HepG2 (cell line): ENCODE results near the gene ANKRD35. TPM values are rescaled to one million over a fixed set of nuclear protein-coding genes. Genes with fewer than 3 reads are reported as not detected.

Experiments
- AGO2 ChIP-seq: fragments of 200-400 bp; formaldehyde crosslinking; optimal IDR thresholded peaks from 2 replicates; pipeline ENCODE3; 2017; ENCODE audit warnings: mild to moderate bottlenecking, low read depth, low read length, moderate library complexity
- AHR ChIP-seq: IDR thresholded peaks from 2 replicates; pipeline ENCODE4 v1.6.1; 2018; ENCODE audit warnings: missing genetic modification reagents, missing compliant biosample characterization
- ATF7-NPFF ChIP-seq: sonication (generic); formaldehyde crosslinking; IDR thresholded peaks from 2 replicates; pipeline ENCODE4 v1.8.1; 2023; ENCODE audit warnings: mild to moderate bottlenecking, low read depth, missing genetic modification reagents, moderate library complexity
- HNF1A ChIP-seq, 2 experiments: sonication (generic) in 1 of 2; formaldehyde crosslinking in 1 of 2; IDR thresholded peaks; 2 replicates each; pipeline versions ENCODE4 v1.4.0 to v1.6.1; 2016 to 2020; ENCODE audit warnings: borderline replicate concordance in 1 of 2, low read depth in 1 of 2, mild to moderate bottlenecking in 1 of 2, missing genetic modification reagents in 1 of 2
- HNF4G ChIP-seq, 2 experiments: sonication (generic) in 1 of 2; formaldehyde crosslinking in 1 of 2; IDR thresholded peaks; 2 replicates each; pipeline versions ENCODE4 v1.4.0 to v1.6.1; 2011 to 2020; ENCODE audit warnings: borderline replicate concordance in 2 of 2, low read depth in 2 of 2, mild to moderate bottlenecking in 2 of 2, low read length in 1 of 2, missing genetic modification reagents in 1 of 2, moderate library complexity in 1 of 2
- HOXA3 ChIP-seq: sonication (generic); formaldehyde crosslinking; IDR thresholded peaks from 2 replicates; pipeline ENCODE4 v1.5.0; 2020; ENCODE audit warnings: missing genetic modification reagents
- MYNN ChIP-seq: sonication (generic); formaldehyde crosslinking; IDR thresholded peaks from 2 replicates; pipeline ENCODE4 v1.4.0; 2020; ENCODE audit warnings: mild to moderate bottlenecking, low read depth, missing genetic modification reagents
- NFIB ChIP-seq: sonication (generic); formaldehyde crosslinking; IDR thresholded peaks from 2 replicates; pipeline ENCODE4 v1.9.0; 2021; ENCODE audit warnings: missing genetic modification reagents, mild to moderate bottlenecking, borderline replicate concordance
- NR2F1 ChIP-seq, 2 experiments: fragments of 450-650 bp in 1 of 2; formaldehyde crosslinking in 1 of 2; IDR thresholded peaks; 2 replicates each; pipeline versions ENCODE4 v1.5.0 to v1.6.1; 2016 to 2020; ENCODE audit warnings: mild to moderate bottlenecking in 1 of 2, missing compliant biosample characterization in 1 of 2, missing genetic modification reagents in 1 of 2, moderate library complexity in 1 of 2
- REPIN1 ChIP-seq: sonication (generic); formaldehyde crosslinking; IDR thresholded peaks from 2 replicates; pipeline ENCODE4 v1.8.0; 2022; ENCODE audit warnings: missing genetic modification reagents, low read depth, mild to moderate bottlenecking, borderline replicate concordance
- SMC3 ChIP-seq: IDR thresholded peaks from 2 replicates; pipeline ENCODE4 v1.6.1; 2011; ENCODE audit warnings: low read length, improper control_type of control experiment
- SP1 ChIP-seq, 2 experiments: fragments of 450-650 bp in 1 of 2; sonication (generic) in 1 of 2; formaldehyde crosslinking in 1 of 2; IDR thresholded peaks; 2 replicates each; pipeline versions ENCODE4 v1.4.0 to v1.6.1; 2016 to 2020; ENCODE audit warnings: missing genetic modification reagents in 1 of 2
- SRSF9 ChIP-seq: fragments of 200-400 bp; formaldehyde crosslinking; IDR thresholded peaks from 2 replicates; pipeline ENCODE4 v1.6.1; 2018; ENCODE audit warnings: borderline replicate concordance, mild to moderate bottlenecking, low read depth, low read length; ENCODE audit not compliant: insufficient read depth, poor library complexity, severe bottlenecking
- TCF7L2 ChIP-seq: IDR thresholded peaks from 2 replicates; pipeline ENCODE4 v1.6.1; 2011; ENCODE audit warnings: mild to moderate bottlenecking, low read depth, low read length, moderate library complexity
- ZC3H13 ChIP-seq: sonication (generic); formaldehyde crosslinking; IDR thresholded peaks from 2 replicates; pipeline ENCODE4 v1.8.1; 2023; ENCODE audit warnings: mild to moderate bottlenecking, missing genetic modification reagents, moderate library complexity
- ZFP91 ChIP-seq: sonication (generic); formaldehyde crosslinking; IDR thresholded peaks from 2 replicates; pipeline ENCODE4 v1.9.0; 2022; ENCODE audit warnings: missing genetic modification reagents, mild to moderate bottlenecking, borderline replicate concordance
- ZNF160 ChIP-seq: sonication (generic); formaldehyde crosslinking; IDR thresholded peaks from 2 replicates; pipeline ENCODE4 v1.8.0; 2022; ENCODE audit warnings: mild to moderate bottlenecking, inconsistent platforms, missing genetic modification reagents
- ZNF292 ChIP-seq: sonication (generic); formaldehyde crosslinking; IDR thresholded peaks from 2 replicates; pipeline ENCODE4 v1.8.1; 2022; ENCODE audit warnings: mild to moderate bottlenecking, low read depth, missing genetic modification reagents, borderline replicate concordance
- ZNF563 ChIP-seq: sonication (generic); formaldehyde crosslinking; IDR thresholded peaks from 2 replicates; pipeline ENCODE4 v1.8.0; 2022; ENCODE audit warnings: mild to moderate bottlenecking, moderate library complexity, missing genetic modification reagents
- ZNF652 ChIP-seq: IDR thresholded peaks from 2 replicates; pipeline ENCODE4 v1.6.1; 2016; ENCODE audit warnings: low read depth, borderline replicate concordance
- ZNF850 ChIP-seq: sonication (generic); formaldehyde crosslinking; conservative IDR thresholded peaks from 2 replicates; pipeline ENCODE4 v1.9.0; 2021; ENCODE audit warnings: mild to moderate bottlenecking, missing genetic modification reagents
- polyA plus RNA-seq, 8 experiments: library from polyadenylated mRNA; depleted of rRNA in 3 of 8; stranded (reverse) in 7 of 8; unstranded in 1 of 8; fragments of >200 nt; fragmentation: Illumina TruSeq in 4 of 8; extraction: Trizol in 4 of 8; gene quantifications; 2 replicates each; pipeline versions ENCODE4 v1.2.1 to v1.2.3, GENCODE V29; 2011 to 2016; ENCODE audit warnings: low read depth in 4 of 8, missing spikeins in 1 of 8, mixed read lengths in 1 of 8; ENCODE audit not compliant: insufficient read depth in 1 of 8
- total RNA-seq, 5 experiments: library from RNA; depleted of rRNA; stranded (reverse); fragments of >200 nt; fragmentation: Illumina TruSeq; extraction: Trizol; gene quantifications; 2 replicates each; pipeline ENCODE4 v1.2.3, GENCODE V29; 2016; ENCODE audit warnings: low read depth in 1 of 5

Gene ANKRD35
- total and polyA plus RNA-seq, 2 of the 13 experiments (the other 11 are each of a cell fraction or from before 2014, with no cell fraction given): 0.02 TPM; not detected in 1

GRCh38 chr1:145823565-145824498 lies 61.8 kb downstream of the ANKRD35 start, which contains the start of the genes POLR3C and RNF115 (continued):
- TF ChIP-seq HNF1A (IDR thresholded peaks at IDR 0.05; ENCODE audit: low read depth) (no peak), HNF1A (CRISPR knock-in tag; IDR thresholded peaks at IDR 0.05; ENCODE audit: borderline replicate concordance) (0 out of 2 replicates have a peak, but pooled peaks have one; percentile 37), ZFP91 (CRISPR knock-in tag) (peak; percentile 89; the same call in 1 of the 2 replicates), NR2F1 (CRISPR knock-in tag; IDR thresholded peaks at IDR 0.05) (no peak), AGO2 (peak; percentile 40), HOXA3 (peak; percentile 79), ZNF160 (CRISPR knock-in tag) (peak; percentile 56; the same call in 1 of the 2 replicates), TCF7L2 (no peak), ATF7-NPFF (CRISPR knock-in tag) (peak; percentile 94), ZC3H13 (CRISPR knock-in tag) (peak; percentile 53; the same call in 1 of the 2 replicates), SMC3 (no peak), NFIB (CRISPR knock-in tag) (no peak), MYNN (CRISPR knock-in tag) (no peak; the same call in 1 of the 2 replicates), ZNF563 (CRISPR knock-in tag) (no peak; the same call in none of the 2 replicates), AHR (CRISPR knock-in tag) (0 out of 2 replicates have a peak, but pooled peaks have one; percentile 46), SP1 (IDR thresholded peaks at IDR 0.05) (no peak), SP1 (CRISPR knock-in tag; IDR thresholded peaks at IDR 0.05) (no peak), ZNF850 (peak; percentile 53; the same call in 1 of the 2 replicates), ZNF292 (peak; percentile 57; the same call in 1 of the 2 replicates), SRSF9 (no peak), HNF4G (IDR thresholded peaks at IDR 0.05; ENCODE audit: borderline replicate concordance, low read depth, low read length) (no peak), HNF4G (CRISPR knock-in tag; IDR thresholded peaks at IDR 0.05; ENCODE audit: borderline replicate concordance, low read depth) (no peak), ZNF652 (CRISPR knock-in tag) (no peak), REPIN1 (peak; percentile 71)
